GM12865 (cell line): ENCODE data around the gene SH2D7.

Experiments
- DNase-seq: peaks from one replicate; pipeline ENCODE4 v3.0.0; 2010; ENCODE audit warnings: low read depth
- H3K4me3 ChIP-seq: 2 replicates; pipeline ENCODE4 v1.5.1; 2011; ENCODE audit warnings: mild to moderate bottlenecking, low read depth, low read length, control low read depth
- CTCF ChIP-seq: IDR thresholded peaks from 2 replicates; pipeline ENCODE4 v1.5.1; 2011; ENCODE audit warnings: low read length, control low read depth, low read depth, inconsistent platforms; ENCODE audit not compliant: insufficient read depth; ENCODE audit errors: missing control alignments

SH2D7 gene

GRCh38 chr15:78092261-78093041 is at the start of gene SH2D7:
Gene SH2D7, plus strand, starts transcription at chr15:78092561. Its CDS starts 24 bp downstream, at chr15:78092585.
- no peak for TF ChIP-seq CTCF
- DNase-seq = no peak
- H3K4me3 ChIP-seq = no peak within 1 kb of the TSS

- DNase-seq = peak; percentile 43
- TF ChIP-seq CTCF = no peak
- H3K4me3 ChIP-seq = no peak overlapping the region
Measured at GRCh38 chr15:78044407-78045155, 47.8 kb upstream of the SH2D7 start.

GRCh38 chr15:78045189-78045588 is 47.2 kb upstream of the SH2D7 start:
- TF ChIP-seq CTCF = no peak
- no peak overlapping the region for H3K4me3 ChIP-seq
- DNase-seq = no peak

- TF ChIP-seq CTCF = no peak
- DNase-seq = peak; percentile 68
- no peak overlapping the region for H3K4me3 ChIP-seq
Measured at GRCh38 chr15:78046796-78047341, 45.5 kb upstream of the SH2D7 start.

GRCh38 chr15:78047761-78048627 is 44.4 kb upstream of the SH2D7 start:
- TF ChIP-seq CTCF = no peak
- H3K4me3 ChIP-seq = no peak overlapping the region
- no peak for DNase-seq

- no peak overlapping the region for H3K4me3 ChIP-seq
- TF ChIP-seq CTCF = no peak
- DNase-seq = no peak
Measured at GRCh38 chr15:78048628-78048920, 43.8 kb upstream of the SH2D7 start.
